GM04504 (cell line): Measurements from ENCODE around the gene KCNJ10.

ENCODE experiments used
- DNase-seq: peaks from one replicate; pipeline ENCODE4 v3.0.0-alpha.2; 2012; ENCODE audit warnings: low read depth

Gene KCNJ10

GRCh38 chr1:159990005-159990404 lies 80.0 kb downstream of the KCNJ10 start:
- no peak for DNase-seq

DNA sequence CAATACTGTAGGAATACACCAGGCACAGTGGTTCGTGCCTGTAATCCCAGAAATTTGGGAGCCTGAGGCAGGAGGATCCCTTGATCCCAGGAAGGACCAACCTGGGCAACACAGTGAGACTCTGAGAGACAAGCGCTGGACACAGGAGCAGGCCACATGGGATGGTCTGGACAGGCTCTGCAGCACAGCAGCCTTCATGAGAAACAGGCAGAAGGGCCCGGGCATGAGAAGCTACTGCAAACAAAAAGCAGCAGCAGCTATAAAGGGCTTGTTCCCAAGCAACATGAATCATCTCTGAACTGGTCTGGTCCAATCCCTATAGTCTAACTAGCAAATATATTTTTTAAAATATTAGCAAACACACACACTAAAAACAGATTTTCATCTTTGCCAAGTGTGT lies 80.4 kb downstream of the KCNJ10 start:
- no peak for DNase-seq

- no peak for DNase-seq
Measured at GRCh38 chr1:159988006-159988405, 82.0 kb downstream of the KCNJ10 start.

DNA sequence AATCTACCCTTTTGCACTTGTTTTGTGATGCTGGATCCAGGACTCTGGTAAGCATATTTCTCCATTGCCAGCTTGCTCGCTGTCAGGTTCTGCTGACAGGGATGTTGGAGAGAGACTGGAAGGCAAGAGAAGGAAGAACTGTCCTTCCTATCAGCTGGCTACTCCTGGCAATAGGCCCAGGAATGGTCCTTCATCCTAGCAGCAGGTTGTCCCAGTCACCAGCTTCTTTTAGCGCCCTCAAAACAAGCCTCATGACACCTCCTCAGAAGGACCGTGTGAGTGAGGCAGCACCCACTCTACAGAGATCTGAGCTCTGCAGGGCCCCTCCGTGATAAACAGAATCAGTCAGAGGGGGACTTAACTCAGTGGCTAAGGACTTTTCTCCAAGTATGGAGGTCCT lies 82.8 kb downstream of the KCNJ10 start:
- no peak for DNase-seq

DNA sequence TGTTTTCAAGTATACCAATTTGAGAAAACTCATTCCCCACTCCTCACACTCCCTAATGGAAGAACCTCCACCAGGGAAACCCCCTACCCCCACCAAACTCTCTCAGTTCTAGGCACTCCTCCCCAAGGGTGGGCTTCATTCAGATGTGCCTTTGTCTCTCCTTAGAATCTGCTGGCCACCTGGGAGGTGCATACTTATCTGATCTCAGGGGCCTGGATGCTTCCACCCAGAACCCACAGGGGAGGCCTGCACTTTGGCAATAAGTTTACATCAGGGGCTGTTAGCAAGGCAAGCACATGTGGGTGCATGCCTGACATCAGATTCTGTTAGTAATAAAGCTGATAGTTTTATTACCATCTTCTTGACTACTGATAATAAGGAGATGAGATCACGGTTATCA lies 83.4 kb downstream of the KCNJ10 start:
- no peak for DNase-seq

GRCh38 chr1:159986093-159986492 lies 83.9 kb downstream of the KCNJ10 start:
- DNase-seq: no peak

DNA sequence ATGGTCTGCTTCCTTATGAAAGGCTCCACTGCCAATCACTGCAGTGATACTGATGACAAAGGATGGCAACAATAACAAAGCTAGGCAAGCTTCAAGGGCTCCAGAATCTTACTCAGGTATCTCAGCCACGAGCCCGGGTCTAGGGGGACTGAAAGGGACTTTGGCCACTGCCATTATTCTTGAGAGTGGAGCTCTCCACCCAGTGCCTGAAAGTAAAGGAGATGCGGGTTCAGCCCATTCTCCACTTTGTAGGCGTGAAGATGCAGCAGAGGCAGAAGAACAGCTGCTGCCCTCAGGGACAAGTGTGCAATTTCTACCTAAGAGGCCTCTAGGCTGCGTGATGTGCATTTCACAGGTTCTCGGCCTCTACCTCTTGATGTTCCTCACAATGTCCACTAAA lies 84.5 kb downstream of the KCNJ10 start:
- DNase-seq: no peak

DNA sequence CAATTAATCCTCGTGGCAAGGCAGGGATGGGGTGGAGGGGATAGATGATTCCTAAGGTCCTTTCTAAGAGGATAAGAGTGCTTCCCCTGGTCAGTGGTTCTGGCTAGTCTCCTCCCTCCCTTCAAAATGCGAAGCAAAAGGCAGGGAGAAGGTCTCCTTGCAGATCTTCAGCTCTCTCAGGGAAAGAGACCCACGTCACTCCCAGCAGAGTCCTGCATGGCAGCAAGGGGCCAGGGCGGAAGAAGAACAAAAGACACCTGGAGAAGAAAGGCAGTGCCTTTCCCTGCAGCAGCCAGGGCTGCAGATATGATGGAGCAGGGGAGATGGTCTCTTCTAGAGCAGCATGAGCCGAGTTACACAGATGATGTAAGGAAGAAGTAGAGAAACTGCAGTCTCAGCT lies 86.3 kb downstream of the KCNJ10 start:
- no peak for DNase-seq

GRCh38 chr1:159982280-159982679 lies 87.7 kb downstream of the KCNJ10 start:
- no peak for DNase-seq

GRCh38 chr1:159981351-159982055 lies 88.5 kb downstream of the KCNJ10 start:
- no peak for DNase-seq

DNA sequence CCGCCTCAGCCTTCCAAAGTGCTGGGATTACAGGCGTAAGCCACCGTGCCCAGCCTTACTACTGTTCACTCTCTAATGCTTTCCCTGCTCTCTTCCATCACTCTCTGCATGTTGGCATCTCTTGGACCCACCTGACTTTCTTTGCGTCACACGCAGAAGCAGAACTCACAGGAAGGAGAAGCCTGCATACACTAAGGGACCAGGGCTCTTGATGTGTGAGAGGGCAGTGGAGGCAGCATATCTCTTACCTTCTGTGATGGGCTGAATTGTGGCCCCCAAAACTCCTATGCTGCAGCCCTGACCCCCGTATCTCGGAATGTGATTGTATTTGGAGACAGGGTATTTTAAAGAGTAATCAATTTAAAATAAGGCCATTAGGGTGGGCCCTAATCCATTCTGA lies 89.2 kb downstream of the KCNJ10 start:
- no peak for DNase-seq

DNA sequence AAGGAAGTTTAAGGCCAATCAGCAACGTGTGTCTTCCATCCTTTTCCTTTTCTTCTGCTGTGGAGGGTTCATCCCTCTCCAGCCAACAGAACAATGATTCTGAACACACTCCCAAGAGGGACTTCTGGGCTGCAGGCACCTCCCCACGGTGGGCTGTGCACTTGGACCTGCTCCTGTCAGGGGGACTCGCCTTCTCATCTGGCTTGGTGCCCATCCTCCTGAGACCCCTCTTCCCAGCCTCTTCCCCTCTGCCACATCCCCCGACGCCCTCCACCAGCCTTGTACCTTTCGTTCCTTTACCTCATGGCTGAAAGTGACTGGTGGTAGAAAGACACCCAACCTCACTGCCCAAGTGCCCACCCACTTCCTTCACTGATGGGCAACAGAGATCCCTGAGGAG lies 89.9 kb downstream of the KCNJ10 start:
- DNase-seq: no peak

DNA sequence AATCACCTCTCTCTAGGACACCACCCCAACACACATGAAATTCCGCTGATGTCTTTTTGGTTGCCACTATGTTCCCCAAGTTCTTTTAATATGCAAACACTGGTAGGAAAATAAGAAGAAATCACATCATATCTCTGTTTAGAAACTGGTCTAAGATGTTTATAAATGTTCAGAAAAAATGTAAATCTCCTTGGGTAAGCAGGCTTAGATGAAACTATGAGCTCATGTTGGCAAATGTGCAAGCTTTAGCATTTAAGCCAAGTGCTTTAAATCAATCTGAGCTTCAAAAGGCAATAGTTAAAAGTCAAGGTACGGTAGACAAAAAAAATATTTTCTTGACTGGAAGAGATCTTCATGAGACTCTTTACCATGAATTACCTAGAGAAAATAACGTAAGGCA lies 90.7 kb downstream of the KCNJ10 start:
- no peak for DNase-seq

- DNase-seq: no peak
Measured at GRCh38 chr1:159978107-159978398, 91.9 kb downstream of the KCNJ10 start.

DNA sequence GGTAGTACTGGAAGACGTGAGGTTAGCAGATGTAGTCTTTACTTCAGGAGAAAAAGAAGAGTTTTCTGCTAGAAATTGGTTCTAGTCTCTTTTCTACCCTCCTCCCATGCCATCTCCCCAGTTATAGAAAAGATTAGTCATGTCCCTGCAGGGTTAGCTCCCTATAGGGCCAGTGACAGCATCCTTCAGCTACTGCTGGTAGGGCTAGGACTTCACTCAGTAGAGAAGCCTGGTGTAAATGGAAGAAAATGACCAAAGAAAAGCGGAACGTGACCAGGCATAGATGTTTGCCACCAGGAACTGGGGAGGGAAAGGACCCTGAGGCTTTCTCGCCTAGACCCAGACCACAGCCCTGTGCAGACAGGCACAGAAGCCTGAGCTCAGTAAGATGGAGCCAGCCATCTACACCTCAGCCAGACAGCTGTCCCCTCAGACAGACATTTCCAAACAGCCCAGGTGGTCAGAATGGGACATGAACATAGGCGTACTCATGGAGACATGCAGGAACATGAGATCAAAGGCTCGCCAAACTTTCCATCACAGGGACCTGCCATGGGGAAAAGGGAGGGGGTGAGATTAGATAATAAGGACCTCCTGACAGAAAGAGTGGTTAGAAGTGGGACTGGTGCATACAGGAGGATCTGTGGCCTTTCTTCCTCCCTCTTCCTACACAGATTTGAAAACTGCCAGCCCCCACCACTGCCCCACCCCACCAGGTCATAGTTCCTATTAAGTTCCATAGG lies 92.4 kb downstream of the KCNJ10 start:
- DNase-seq: no peak

DNA sequence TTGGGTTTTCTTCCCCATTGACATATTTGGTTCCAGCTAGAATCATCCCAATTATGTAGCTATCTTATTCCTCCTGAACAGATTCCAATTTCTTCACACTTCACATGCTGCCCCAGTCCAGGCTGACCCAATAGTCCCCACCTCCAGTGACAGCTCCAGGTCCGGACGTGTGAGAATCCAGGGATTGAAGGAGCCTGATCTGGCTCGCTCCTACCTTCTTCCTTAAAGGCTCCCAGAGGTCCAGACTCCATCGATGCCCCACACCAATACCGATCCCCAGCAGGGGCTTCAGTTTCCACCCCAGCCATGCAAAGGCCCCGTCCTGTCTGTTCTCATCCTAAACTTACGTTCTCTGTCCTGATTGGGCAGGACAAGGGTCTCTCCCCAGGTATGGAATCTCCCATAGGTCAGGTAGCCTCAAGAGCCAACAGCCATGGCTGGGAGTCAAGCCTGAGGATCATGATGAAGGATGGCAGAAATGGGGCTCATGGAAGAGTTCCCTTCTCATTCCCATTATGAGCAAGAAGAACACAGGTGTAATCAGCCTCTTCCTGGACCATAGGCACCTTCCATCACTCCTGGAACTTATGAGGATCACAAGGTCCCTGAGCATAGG lies 95.5 kb downstream of the KCNJ10 start:
- DNase-seq: no peak

- no peak for DNase-seq
Measured at GRCh38 chr1:159973350-159973940, 96.5 kb downstream of the KCNJ10 start.

- no peak for DNase-seq
Measured at GRCh38 chr1:159972443-159973205, 97.3 kb downstream of the KCNJ10 start.

- DNase-seq: no peak
Measured at GRCh38 chr1:159970932-159971342, 99.0 kb downstream of the KCNJ10 start.

GRCh38 chr1:159968901-159969300 lies 101.1 kb downstream of the KCNJ10 start:
- DNase-seq: no peak

DNA sequence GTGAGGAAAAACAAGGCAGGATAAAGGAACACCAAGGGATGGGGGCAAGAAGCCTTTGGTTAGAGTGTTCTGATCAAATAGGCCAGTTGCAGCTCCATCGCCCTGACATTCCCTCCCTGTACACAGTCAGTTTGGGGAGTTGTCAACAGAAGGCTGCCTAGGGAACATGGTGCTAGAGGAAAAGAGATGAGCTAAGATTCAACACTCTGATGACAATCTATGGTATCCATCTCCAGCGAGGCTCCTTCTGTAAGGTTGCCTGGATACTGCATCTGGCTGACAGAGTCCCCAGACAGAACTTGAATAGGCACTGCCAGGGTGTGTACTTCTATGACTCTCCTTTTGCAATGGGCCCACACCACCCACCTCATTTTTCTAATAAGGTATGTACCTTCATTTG lies 104.7 kb downstream of the KCNJ10 start:
- DNase-seq: no peak

DNA sequence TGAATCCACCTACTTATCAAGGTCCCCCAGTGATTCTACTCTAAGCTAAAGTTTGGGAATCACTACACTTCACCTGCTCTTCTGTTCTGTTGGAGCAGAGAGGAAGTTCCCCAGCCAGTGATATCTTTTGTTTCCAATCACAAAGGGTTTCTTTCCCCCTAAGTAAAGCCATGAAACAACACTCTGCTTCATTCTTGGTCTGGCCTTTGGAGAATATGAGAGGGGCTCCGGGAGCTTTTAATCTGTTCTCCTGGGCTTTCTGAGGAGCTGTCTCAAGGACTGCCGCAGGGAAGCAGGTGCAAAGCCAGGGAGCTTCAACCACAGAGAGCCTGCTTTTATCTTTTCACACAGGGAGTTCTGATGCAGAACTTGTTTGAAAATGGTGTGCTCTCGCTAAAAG lies 105.8 kb downstream of the KCNJ10 start:
- DNase-seq: no peak
